HG03280 (cell line): ENCODE measurements around the gene SLC45A3.

ENCODE experiments used
- ATAC-seq: cut with Tn5 transposase; IDR thresholded peaks from one replicate; pipeline ENCODE4 v1.9.1; 2021; ENCODE audit warnings: mild to moderate bottlenecking, moderate library complexity; ENCODE audit not compliant: unreplicated experiment

The SLC45A3 gene

DNA sequence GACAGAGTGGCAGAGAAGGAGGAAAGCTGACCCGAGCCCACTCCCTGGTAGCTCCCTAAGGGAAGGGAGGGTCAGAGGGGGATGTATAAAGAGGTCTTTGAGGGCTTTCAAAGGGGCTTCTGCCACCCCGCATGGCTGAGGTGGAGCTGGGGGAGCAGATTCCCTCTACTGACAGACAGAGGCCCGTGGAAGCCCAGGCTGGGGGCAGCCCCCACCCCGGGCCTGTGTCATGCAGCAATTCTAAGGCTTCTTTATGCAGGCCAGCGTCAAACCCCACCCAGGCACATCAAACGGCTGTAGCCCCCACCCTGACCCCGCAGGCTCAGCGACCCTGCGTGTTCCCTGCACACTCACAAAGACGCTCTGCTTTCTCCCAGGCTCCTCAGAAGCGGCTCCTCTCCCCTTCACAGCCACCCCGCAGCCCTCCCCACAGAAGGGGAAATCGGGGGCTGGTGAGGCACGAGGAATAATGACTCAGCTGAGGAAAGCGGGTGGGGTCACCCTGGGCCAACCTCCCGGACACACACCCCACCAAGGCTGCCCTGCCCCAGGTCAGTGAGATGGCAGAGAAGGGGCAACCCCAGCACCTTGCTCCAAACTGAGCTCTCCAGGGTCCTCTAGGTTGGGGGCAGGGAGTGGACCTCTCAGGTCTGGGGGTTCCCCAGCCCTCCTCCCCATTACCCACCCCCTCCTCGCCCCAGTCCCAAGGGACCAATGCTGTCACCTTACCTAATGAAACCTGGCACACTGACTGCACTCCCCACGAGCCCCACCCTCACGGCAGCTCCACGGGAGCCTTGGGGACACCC is 10.8 kb downstream of the SLC45A3 start:
- ATAC-seq = no peak

DNA sequence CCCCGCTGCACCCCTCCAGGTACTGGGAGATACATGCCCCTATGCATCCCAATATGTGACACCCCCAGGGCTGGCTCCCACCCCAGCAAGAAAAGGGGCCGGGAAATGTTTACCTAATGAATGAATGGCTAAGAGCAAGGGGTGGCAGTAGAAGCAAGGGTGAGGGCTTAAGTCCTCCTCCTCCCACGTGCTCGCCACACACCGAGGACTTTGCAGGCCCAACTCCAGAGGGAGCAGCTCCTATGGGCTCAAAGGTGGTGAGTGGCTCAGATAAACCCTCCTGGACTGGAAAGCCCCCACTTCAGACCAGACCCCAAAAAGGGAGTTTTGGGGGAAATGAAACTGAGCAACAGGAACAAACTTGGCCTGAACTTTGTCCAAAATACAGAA is 11.4 kb downstream of the SLC45A3 start:
- ATAC-seq = no peak

DNA sequence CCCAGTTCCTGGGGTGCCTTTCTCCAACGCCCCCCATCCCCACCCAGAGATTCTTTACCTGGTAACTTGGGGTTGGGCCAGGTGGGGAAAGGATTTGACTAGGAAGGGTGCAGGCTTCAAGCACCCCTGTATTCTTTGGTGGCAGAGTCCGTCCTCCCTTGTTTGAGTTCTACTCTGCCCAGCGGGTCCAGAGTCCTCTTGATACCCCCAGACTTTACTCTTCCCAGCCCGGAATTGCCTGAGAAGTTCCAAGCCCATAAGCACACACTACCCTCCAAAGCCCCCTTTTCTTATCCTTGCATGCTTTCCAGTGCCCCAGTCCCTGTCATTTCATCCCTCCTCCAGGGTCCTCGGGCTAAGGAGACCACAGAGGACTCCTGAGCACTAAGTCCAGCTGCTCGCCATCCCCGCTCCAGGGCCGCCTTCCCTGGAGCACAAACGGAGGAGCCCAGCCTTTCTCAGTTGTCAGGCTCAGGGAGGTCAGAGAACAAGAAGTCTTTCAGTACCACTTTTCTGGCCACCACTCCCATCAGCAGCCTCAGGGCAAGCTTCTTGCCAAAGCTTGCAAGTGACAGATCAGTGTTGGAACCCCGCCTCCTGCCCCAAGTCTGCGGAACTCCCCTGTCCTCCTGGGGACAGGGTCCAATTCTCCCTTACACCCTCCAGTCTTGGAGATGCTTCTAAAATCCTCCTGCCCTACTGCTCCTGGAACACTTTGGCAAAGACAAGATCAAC is 12.2 kb downstream of the SLC45A3 start:
- no peak for ATAC-seq

DNA sequence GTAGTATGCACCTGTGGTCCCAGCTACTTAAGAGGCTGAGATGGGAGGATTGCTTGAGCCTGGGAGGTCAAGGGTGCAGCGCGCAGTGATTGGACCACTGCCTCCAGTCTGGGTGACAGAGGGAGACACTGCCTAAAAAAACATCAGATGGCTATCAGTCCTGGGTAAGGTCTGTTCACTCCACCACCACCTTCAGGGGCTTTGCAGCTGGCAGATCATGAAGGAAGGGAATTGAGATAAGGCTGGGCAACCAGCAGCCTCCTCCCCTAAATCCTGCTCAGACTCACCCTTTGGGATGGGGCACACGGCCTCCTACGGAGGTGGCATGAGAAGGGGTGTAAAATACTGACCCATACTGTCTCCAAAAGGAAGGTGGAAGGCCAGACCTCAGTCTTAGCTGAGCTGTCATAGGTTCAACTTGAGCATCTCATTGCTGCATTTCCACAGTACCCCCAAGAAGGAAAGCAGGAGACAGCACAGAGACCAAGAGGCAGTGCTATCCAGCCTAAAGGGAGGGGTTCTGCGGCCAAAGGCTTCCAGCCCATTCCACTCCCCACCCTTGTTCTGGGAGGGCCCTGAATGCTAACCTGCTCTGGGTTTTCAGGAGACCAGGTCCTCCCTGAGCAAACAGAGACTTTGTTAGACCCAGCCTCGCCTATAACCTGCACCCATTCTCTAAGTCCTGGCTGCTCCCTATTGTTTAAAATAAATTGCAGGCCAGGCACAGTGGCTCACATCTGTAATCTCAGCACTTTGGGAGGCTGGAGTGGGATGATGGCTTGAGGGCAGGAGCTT is 13.7 kb downstream of the SLC45A3 start:
- no peak for ATAC-seq

DNA sequence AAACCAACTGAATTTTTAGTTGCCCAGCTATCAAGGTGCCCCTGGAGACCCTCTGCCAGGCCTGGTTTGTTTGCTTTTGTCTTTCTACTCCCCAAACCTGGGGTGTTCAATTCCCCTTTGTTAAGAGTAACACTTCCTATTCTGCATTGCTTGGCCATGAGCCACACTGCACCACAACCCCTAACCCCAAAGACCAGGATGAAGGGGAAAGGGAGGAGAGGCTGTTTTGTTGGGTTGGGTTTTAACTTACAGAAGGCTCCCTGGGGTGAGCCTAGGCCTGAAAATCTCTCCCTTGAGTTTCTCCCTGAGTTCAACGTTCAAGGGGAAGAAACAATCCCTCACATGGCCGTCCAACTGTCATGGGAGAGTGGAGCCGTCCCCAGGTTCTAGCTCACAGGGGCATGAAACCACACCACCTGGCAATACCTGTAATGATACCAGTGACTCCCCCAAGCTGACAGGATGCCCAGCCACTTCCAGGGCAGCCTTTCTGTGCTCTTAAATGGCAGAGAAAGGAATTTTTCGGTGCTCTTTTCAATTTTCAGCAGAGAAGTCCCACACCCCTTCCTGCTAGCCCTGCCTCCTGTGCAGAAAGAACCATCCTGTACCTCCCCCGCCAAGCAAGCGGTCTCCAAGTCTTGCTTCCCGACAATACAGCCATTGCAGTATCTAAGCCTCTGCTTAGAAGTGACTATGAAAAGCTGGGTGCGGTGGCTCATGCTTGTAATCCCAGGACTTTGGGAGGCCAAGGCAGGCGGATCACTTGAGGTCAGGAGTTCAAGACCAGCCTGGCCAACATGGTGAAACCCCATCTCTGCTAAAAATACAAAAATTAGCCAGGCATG is 14.9 kb downstream of the SLC45A3 start:
- ATAC-seq = no peak

DNA sequence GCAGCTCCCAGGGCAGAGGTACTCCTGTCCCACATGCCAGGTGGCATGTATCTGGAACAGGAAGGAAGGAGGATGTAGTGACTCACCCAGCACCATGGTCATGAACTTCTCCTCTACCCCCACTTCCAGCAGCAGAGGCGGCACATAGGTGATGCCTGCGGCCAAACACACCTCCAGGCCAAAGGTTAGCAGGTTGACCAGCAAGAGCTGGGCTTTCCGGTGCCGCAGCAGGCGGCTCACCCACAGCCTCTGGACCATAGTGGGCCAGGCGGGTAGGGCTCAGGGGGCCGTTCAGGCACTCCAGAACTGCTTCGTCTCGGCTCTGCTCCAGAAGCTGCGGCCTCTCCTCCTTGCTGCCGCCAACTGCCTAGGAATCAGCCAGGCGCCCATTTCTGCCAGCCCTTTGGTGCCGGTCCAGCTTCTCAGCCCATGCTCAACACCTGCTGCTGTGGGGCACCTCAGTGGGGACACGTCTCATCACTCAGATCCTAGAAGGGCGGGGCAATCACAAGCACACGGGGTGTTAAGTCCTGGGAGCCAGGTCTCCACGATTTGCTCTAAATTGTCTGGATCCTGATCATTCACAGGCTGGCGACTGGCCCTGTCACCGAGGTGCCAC is 15.8 kb downstream of the SLC45A3 start:
- no peak for ATAC-seq

DNA sequence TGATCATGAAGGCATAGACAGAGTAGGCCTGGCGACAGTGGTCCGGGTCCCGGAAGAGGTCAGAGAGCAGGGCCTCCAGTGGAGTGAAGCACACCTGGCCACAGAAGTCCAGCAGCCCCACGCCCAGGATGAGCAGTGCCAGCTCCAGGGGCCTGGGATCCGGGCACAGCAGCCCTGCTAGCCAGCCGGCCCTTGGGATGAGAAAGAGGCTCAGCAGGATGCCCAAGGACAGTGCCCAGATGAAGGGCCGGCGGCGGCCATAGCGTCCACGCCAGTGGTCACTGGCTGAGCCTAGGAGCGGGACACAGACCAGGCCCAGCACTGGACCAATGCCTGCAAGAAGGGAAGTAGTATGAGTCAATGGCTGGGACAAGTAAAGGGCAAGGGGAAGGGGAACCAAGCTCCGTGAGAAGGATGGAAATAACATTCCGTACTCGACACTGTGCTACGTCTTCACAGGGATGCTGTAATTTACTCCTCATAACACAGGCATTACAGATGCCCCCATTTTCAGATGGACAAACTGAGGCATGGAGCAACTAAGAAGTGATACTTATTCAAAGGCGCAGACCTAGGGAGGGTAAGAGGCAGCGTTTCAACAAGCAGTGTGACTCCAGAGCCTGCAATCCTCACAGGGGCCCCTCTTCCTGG is 16.9 kb downstream of the SLC45A3 start:
- ATAC-seq = no peak

DNA sequence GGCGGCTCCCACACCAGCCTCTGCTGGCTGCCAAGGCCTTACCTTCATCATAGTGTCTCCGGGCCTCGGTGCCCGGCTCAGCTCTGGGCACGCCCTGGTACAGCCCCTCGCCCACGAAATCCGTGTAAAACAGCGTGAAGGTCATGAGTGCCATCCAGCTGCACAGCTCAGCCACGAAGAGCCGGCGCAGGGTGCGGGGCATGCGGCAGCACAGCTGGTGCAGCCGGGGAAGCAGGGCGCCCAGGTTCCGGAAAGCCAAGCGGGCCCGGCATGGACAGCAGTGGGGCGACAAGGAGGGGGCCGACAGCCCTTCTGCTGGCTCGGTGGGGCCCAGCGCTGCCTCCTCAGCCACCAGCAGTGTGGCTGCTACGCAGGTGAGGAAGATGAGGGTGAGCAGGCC is 17.5 kb downstream of the SLC45A3 start:
- no peak for ATAC-seq

DNA sequence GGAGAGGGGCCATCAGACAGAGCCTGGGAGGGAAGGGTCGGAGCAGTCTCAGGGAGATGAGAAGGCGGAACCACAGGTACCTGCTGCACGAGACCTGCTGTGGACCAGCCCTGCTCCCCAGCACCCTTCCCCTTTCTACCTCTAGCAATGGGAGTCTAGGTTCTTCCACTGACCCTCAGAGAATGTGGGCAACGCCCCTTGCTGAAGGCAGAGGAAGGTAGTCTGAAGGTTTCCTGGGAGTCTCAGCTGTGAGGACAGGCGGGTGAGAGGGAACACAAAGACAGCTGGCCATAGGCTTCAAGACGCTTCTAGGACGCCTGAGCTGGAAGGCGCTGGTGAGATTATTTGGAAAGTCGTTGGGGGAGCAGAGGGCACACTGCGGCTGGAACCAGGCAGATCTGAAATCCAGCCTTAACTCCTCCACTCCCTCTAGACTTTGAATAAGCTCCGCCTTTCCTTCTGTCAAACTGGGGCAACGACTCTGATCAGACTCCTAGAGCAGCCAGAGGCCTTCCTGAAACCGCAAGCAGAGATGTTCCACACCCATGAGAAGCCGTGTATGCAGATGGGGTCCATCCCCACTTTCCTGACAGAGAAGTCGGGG is 18.1 kb downstream of the SLC45A3 start:
- no peak for ATAC-seq

DNA sequence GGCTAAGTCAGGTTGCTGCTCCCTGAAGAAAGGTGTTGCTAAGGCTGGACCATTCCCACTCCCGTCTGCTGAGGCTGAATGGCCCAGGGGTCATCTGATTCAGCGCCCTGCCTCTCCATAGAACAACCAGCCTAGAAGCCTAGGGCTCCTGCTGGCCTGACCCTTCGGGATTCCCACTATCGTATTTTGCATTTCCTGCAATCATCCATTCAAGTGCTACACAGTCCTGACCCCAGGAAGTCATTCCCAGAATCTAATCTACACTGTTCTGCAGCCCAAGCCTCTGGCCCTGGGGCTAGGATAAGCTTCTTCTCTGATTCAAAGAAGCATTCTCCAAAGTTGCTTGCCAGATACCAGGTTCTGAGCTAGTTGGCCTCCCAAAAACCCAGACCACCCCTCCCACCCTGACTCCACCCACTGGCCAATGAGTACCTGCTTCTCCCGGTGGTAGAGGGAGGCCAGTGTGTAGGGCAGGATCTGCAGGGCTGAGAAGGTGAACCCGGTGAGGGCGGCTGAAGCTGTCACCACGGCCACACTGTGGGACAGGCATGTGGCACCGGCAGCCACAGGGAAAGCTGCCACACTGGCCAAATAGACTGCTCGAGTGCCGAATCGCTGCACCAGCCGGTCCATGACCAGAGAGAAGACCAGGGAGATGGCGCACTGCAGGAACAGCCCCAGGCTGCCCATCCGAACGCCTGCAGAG is 18.7 kb downstream of the SLC45A3 start:
- ATAC-seq = no peak

DNA sequence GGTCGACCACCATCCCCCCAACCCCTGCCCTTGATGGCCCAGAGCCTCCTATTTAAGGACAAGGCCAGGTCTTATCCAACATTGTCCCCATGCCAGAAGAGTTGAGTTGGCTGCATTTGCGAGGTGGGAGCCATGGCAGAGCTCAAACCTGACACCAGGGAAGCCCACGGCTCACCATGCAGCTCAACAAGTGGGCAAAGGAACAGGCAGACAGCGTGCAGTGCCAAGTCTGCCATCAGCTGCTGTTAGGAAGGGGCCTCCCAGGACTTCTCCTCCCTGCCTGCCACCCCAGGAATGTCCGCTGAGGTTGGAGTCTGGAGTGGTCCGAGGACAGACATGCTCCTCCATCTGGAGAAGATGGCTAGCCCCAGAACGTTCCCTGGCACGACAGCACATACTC is 19.9 kb downstream of the SLC45A3 start:
- no peak for ATAC-seq

DNA sequence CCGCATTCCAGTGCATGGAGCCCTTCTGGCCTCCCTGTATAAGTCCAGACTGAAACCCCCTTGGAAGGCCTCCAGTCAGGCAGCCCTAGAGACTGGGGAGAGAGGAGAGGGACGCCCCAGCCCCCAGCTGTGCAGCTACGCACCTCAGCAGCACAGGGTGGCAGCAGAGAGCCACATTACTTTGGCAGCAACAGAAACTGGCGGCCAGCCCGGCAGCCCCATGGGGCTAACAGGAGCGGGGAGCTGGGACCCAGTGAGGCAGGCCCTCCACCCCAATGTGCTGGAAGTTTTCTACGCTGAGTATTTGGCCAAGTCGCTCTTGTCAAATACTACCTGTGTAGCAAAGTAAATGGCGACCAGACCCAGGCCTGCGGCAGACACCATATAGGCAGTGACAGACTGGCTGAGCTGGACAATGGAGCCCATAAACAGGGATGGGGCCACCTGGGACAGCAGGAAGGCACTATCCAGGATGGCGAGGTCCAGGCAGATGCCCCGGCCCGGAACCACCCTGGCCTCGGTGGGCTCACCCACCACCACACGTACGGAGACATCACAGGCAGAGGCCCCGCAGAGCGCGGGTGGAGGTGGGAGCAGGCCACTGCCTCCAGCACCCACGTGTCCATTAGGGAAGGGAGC is 21.2 kb downstream of the SLC45A3 start:
- peak; percentile 74 for ATAC-seq

DNA sequence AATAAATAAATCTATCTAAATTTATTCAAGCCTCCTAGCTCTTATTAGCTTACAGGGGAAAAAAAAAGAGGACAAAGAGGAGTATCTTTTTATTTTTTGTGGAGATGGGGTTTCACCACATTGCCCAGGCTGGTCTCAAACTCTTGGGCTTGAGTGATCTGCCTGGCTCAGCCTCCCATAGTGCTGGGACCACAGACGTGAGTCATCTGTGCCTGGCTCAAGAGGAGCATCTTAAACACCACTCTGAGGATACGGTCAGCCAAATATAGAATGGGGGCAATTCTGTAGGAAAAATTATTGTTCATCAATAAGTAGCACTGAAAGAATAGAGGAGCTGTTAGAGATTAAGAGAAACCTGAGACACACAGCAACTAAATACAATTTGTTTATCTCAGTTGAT is 24.1 kb downstream of the SLC45A3 start:
- ATAC-seq = no peak

DNA sequence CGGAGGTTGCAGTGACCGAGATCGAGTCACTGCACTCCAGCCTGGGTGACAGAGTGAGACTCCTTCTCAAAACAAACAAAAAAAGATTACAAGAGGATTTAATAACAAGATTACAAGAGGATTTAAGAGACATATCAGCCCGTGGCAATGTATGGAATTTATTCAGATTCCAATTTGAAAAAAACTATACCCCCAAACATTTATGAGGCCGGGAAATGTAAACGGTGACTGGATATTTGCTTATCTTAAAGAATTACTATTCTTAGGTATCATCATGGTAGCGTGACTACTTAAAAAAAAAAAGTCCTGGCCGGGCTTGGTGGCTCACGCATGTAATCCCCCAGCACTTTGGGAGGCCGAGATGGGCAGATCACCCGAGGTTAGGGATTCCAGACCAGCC is 27.3 kb downstream of the SLC45A3 start:
- ATAC-seq = no peak

DNA sequence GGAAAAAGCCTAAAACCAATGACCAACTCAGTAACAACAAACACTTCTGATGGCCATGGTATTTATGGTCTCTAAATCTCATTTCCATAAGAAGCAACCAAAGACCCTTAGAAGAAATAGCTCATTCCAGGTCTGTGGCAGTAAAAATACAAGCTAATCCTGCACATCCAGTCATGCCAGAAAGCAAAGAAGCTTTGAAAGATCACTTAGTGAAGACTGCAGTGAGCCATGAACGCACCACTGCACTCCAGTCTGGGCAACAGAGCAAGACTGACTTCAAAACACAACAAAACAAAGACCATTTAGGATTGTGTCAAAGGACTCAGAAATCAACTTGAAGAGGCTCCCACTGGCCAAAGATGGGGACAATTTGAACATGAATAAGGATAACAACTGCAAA is 30.1 kb downstream of the SLC45A3 start:
- no peak for ATAC-seq

DNA sequence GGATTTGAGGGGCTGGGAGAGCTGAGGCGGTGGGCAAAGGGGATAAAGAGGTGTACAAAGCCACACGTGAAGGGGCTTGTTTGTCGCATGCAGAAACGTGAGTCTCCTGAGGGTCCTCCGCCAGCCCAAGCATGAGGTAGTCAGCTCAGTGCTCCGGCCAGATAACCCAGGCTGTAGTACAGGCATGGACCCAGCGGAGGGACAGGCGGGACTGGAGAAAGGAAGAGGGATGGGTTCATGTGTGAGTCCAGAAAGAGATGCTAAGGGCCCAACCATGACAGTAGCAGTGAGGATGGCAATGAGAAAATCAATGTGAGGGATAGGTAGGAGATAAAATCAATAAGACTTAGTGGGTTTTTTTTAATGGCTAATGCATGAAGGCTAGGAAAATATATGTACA is 34.8 kb downstream of the SLC45A3 start:
- ATAC-seq = no peak

DNA sequence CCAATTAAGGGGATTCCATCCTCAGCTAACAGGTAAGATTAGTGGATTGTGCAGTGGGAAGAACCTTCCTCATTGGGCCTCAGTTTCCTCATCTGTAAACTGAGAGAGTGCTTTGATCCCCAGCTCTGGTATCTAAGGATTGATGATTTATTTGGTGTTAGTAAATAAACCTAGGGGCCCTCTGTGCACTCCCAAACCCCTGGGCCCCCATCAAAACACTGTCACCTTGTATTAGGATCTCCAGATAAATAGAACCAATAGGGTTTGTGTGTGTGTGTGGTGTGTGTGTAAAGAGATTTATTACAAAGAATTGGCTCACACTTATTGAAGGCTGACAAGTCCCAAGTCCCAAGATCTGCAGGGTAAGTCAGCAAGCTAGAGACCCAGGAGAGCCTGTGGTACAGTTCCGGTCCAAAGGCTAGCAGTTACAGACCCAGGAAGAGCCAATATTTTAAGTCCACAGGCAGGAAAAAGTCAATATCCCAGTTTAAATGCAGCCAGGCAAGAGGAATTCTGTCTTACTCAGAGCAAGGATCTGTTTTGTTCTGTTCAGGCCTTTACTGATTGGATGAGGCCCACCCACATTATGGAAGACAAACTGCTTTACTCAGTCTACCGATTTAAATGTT is 37.5 kb downstream of the SLC45A3 start:
- ATAC-seq = no peak

DNA sequence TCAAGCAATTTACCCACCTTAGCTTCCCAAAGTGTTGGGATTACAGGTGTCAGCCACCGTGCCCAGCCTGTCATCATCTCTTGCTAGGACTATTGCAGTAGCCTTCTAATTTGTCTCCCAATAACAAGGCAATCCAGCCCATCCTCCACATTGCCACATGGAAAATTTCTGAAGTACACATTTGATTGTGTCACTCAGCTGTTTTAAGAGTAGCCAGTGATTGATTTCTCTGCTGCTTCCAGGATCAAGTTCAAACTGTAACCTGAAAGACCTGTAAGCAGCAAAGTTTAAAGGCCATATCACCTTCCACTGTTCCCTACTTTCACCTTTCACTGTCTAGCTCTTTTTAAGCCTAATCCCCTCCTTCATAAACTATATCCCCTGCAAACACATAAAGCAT is 40.7 kb downstream of the SLC45A3 start:
- ATAC-seq = no peak
